Esophagus muscularis mucosa (tissue), 4 donors: ENCODE results near the gene TP73.

Experiments used
- CTCF ChIP-seq, 3 experiments: fragments of 200-600 bp in 2 of 3; fragments of 450-650 bp in 1 of 3; sonication (generic) in 2 of 3; IDR thresholded peaks; one replicate each; pipeline ENCODE4 v1.5.1; 2017 to 2019; ENCODE audit warnings: antibody characterized with exemption in 3 of 3, mild to moderate bottlenecking in 2 of 3, moderate library complexity in 1 of 3
- EP300 ChIP-seq: sonication (generic); formaldehyde crosslinking; IDR thresholded peaks from one replicate; pipeline ENCODE4 v1.6.1; 2017; ENCODE audit warnings: antibody characterized with exemption
- POLR2A ChIP-seq: fragments of 450-650 bp; IDR thresholded peaks from one replicate; pipeline ENCODE4 v1.6.1; 2017; ENCODE audit warnings: antibody characterized with exemption, moderate library complexity, mild to moderate bottlenecking, low read depth
- POLR2AphosphoS5 ChIP-seq, 2 donors: sonication (generic); formaldehyde crosslinking; IDR thresholded peaks; one replicate each; pipeline ENCODE4 v1.6.1; 2017; ENCODE audit warnings: antibody characterized with exemption in 2 of 2

- TF ChIP-seq CTCF (IDR thresholded peaks at IDR 0.05): no peak
- TF ChIP-seq POLR2AphosphoS5 (IDR thresholded peaks at IDR 0.05): no peak
- TF ChIP-seq EP300: no peak
- TF ChIP-seq POLR2A: no peak
These were observed 12.0 kb upstream of the TP73 start for GRCh38 chr1:3640121-3640837.
